HepG2 (cell line): ENCODE measurements around the gene ANO1. TPM values are rescaled to one million over a fixed set of nuclear protein-coding genes. Genes with fewer than 3 reads are reported as not detected.

Experiments
- ATAC-seq: fragments of 200-7000 bp; cut with Tn5 transposase; 3 replicates; pipeline ENCODE4 v1.9.1; 2020; ENCODE audit warnings: mild to moderate bottlenecking, moderate library complexity
- BruUV-seq: library from RNA; stranded (reverse); fragments of 400-500 nt; replicated peaks from 2 replicates; lab custom pipeline; 2021; lab: Mats Ljungman, UMichigan
- CTCF ChIA-PET: fragments of 300-600 bp; formaldehyde crosslinking; extraction: SDS; loops from one replicate; lab custom pipeline; 2021; ENCODE audit warnings: low total read pairs, inconsistent platforms, low intra/inter-chr PET ratio; lab: Yijun Ruan, JAX
- POLR2A ChIA-PET: fragments of 350-600 bp; sonication (Branson Sonifier 250); formaldehyde crosslinking; loops from one replicate; lab custom pipeline; 2020; ENCODE audit warnings: antibody characterized with exemption, inconsistent platforms; lab: Yijun Ruan, JAX
- DNase-seq: peaks from one replicate; pipeline ENCODE4 v3.0.0-alpha.2; 2015; ENCODE audit warnings: low spot score
- FAIRE-seq: peaks from 3 replicates; lab custom pipeline; 2011; peaks lifted over from hg19 to GRCh38; lab: Jason Lieb, UNC
- H2AFZ ChIP-seq: one replicate; pipeline ENCODE4 v1.6.1; 2011; ENCODE audit warnings: low read length, inconsistent platforms
- H3K27ac ChIP-seq: fragments of 300-600 bp; 3 replicates; pipeline ENCODE4 v1.8.0; 2011; ENCODE audit warnings: mixed run types, mild to moderate bottlenecking, mixed read lengths, low read length, inconsistent platforms; ENCODE audit not compliant: insufficient read depth; ENCODE audit errors: extremely low read length
- H3K27me3 ChIP-seq, 2 experiments: fragments of 200-600 bp in 1 of 2; 2 replicates in 1 of 2; 3 replicates in 1 of 2; pipeline versions ENCODE4 v1.6.0 to v1.8.0; 2011; ENCODE audit warnings: low read length in 2 of 2, mild to moderate bottlenecking in 2 of 2, moderate library complexity in 2 of 2, inconsistent platforms in 1 of 2; ENCODE audit not compliant: insufficient read depth in 2 of 2, control insufficient read depth in 1 of 2
- H3K36me3 ChIP-seq, 2 experiments: fragments of 200-600 bp in 1 of 2; replicated peaks in 1 of 2; 2 replicates in 1 of 2; 3 replicates in 1 of 2; pipeline versions ENCODE4 v1.5.1 to v1.8.0; 2011; ENCODE audit warnings: low read length in 2 of 2, inconsistent platforms in 1 of 2; ENCODE audit not compliant: insufficient read depth in 2 of 2, control insufficient read depth in 1 of 2
- H3K4me1 ChIP-seq: 2 replicates; pipeline ENCODE4 v1.5.1; 2012; ENCODE audit warnings: low read length, inconsistent platforms; ENCODE audit not compliant: insufficient read depth
- H3K4me2 ChIP-seq: 2 replicates; pipeline ENCODE4 v1.6.0; 2011; ENCODE audit warnings: low read depth, low read length, inconsistent platforms
- H3K4me3 ChIP-seq, 3 experiments: fragments of 200-600 bp in 1 of 3; sonication (generic), shearing (Covaris generic) in 1 of 3; replicated peaks in 1 of 3; 2 replicates each; pipeline ENCODE4 v1.5.1; 2011 to 2016; ENCODE audit warnings: low read length in 3 of 3, inconsistent platforms in 2 of 3, low read depth in 2 of 3, mild to moderate bottlenecking in 2 of 3, control low read depth in 1 of 3, mixed read lengths in 1 of 3; ENCODE audit not compliant: insufficient read depth in 1 of 3
- H3K79me2 ChIP-seq: one replicate; pipeline ENCODE4 v1.6.1; 2011; ENCODE audit warnings: low read length, inconsistent platforms; ENCODE audit not compliant: insufficient read depth
- H3K9ac ChIP-seq: 2 replicates; pipeline ENCODE4 v1.6.0; 2011; ENCODE audit warnings: mild to moderate bottlenecking, low read depth, low read length, inconsistent platforms; ENCODE audit not compliant: insufficient read depth
- H3K9me3 ChIP-seq: 2 replicates; pipeline ENCODE4 v1.5.1; 2012; ENCODE audit warnings: mild to moderate bottlenecking, low read length
- H4K20me1 ChIP-seq: 2 replicates; pipeline ENCODE4 v1.6.0; 2011; ENCODE audit warnings: inconsistent platforms, mild to moderate bottlenecking, low read length, moderate library complexity; ENCODE audit not compliant: insufficient read depth
- ATF7 ChIP-seq, 2 experiments: fragments of 450-650 bp in 1 of 2; sonication (generic) in 1 of 2; formaldehyde crosslinking in 1 of 2; IDR thresholded peaks; 2 replicates each; pipeline versions ENCODE4 v1.4.0 to v1.6.1; 2016 to 2020; ENCODE audit warnings: antibody characterized with exemption in 1 of 2, mild to moderate bottlenecking in 1 of 2, missing genetic modification reagents in 1 of 2
- FOXK1 ChIP-seq: sonication (generic); formaldehyde crosslinking; IDR thresholded peaks from 2 replicates; pipeline ENCODE4 v1.4.0; 2020; ENCODE audit warnings: low read depth, missing genetic modification reagents, borderline replicate concordance
- FOXP1 ChIP-seq, 2 experiments: fragments of 450-650 bp in 1 of 2; IDR thresholded peaks; 2 replicates each; pipeline ENCODE4 v1.6.1; 2017 to 2018; ENCODE audit warnings: antibody characterized with exemption in 1 of 2
- MAF1 ChIP-seq: sonication (generic); formaldehyde crosslinking; IDR thresholded peaks from 2 replicates; pipeline ENCODE4 v1.5.0; 2020; ENCODE audit warnings: missing genetic modification reagents, borderline replicate concordance
- PLRG1 ChIP-seq: fragments of 450-650 bp; conservative IDR thresholded peaks from 2 replicates; pipeline ENCODE4 v1.6.1; 2016
- SKI ChIP-seq: fragments of 450-650 bp; IDR thresholded peaks from one replicate; pipeline ENCODE4 v1.6.1; 2018; ENCODE audit warnings: mild to moderate bottlenecking; ENCODE audit not compliant: partially characterized antibody
- ZFY ChIP-seq: sonication (generic); formaldehyde crosslinking; IDR thresholded peaks from 2 replicates; pipeline ENCODE4 v1.4.0; 2020; ENCODE audit warnings: missing genetic modification reagents
- ZMYM3 ChIP-seq: sonication (generic); formaldehyde crosslinking; IDR thresholded peaks from 2 replicates; pipeline ENCODE4 v1.5.1; 2020; ENCODE audit warnings: mild to moderate bottlenecking, missing genetic modification reagents
- ZNF460 ChIP-seq: sonication (generic); formaldehyde crosslinking; IDR thresholded peaks from 2 replicates; pipeline ENCODE4 v1.5.1; 2020; ENCODE audit warnings: missing genetic modification reagents, mild to moderate bottlenecking, borderline replicate concordance
- ZNF619 ChIP-seq: sonication (generic); formaldehyde crosslinking; IDR thresholded peaks from 2 replicates; pipeline ENCODE4 v1.4.0; 2020; ENCODE audit warnings: mild to moderate bottlenecking, missing genetic modification reagents
- WGBS: methylation state at CpG from one replicate; pipeline ENCODE4 v1.1.6; 2017; ENCODE audit warnings: low lambda C conversion rate; 5-methylcytosine and 5-hydroxymethylcytosine counted together
- in situ Hi-C: cut with HindIII; loops from 2 replicates; pipeline ENCODE4 v1.10.0; 2017; ENCODE audit warnings: low pct_unique_long_range_greater_than_20kb; ENCODE audit not compliant: extremely low pct_ligation_motif_present
- intact Hi-C: fragments of 100-400 bp; cut with micrococcal nuclease; formaldehyde crosslinking; loops from one replicate; pipeline ENCODE4 v1.10.0; 2022; ENCODE audit not compliant: unreplicated experiment
- polyA plus RNA-seq, 8 experiments: library from polyadenylated mRNA; depleted of rRNA in 3 of 8; stranded (reverse) in 7 of 8; unstranded in 1 of 8; fragments of >200 nt; fragmentation: Illumina TruSeq in 4 of 8; extraction: Trizol in 4 of 8; gene quantifications; 2 replicates each; pipeline versions ENCODE4 v1.2.1 to v1.2.3, GENCODE V29; 2011 to 2016; ENCODE audit warnings: low read depth in 4 of 8, missing spikeins in 1 of 8, mixed read lengths in 1 of 8; ENCODE audit not compliant: insufficient read depth in 1 of 8
- total RNA-seq, 5 experiments: library from RNA; depleted of rRNA; stranded (reverse); fragments of >200 nt; fragmentation: Illumina TruSeq; extraction: Trizol; gene quantifications; 2 replicates each; pipeline ENCODE4 v1.2.3, GENCODE V29; 2016; ENCODE audit warnings: low read depth in 1 of 5

The ANO1 gene
- total and polyA plus RNA-seq, 2 of the 13 experiments (the other 11 are each of a cell fraction or from before 2014, with no cell fraction given): not detected

DNA sequence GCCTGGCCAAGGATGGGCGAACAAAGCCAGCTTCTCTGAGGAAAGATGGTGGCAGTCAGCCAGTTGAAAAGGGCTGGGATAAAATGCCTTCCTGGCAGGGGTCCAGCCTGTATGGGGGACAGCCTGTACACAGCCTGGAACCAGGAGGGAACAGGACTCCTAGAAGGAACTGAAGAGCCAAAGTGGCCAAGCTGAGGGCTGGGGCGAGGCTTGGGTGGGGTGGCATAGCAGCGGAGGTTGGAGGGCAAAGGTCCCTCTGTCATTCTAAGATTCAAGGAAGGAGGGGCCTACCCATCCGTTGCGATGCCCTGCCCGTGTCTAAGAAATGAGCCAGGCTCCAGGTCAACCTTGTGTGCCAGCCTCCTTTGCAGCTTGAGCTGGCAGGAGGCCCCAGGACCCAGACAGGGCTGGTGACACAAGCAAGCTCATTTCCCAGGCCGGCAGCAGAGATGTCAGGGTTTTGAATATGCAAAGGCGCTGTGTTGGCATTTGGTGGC is 147.6 kb downstream of the ANO1 start:
- Histone ChIP-seq H3K9ac (no peak overlapping the region), H2AFZ (no peak overlapping the region)
- no peak for TF ChIP-seq PLRG1
- TF ChIP-seq ZFY (CRISPR knock-in tag): no peak
- TF ChIP-seq ZMYM3: no peak
- TF ChIP-seq FOXK1 (CRISPR knock-in tag): no peak
- no peak for TF ChIP-seq ATF7 (IDR thresholded peaks at IDR 0.05)
- no peak for TF ChIP-seq ATF7 (CRISPR knock-in tag; IDR thresholded peaks at IDR 0.05)
- no peak for TF ChIP-seq MAF1 (CRISPR knock-in tag)
- no peak for TF ChIP-seq ZNF460 (CRISPR knock-in tag)
- no peak for TF ChIP-seq FOXP1 (IDR thresholded peaks at IDR 0.05)
- TF ChIP-seq FOXP1 (CRISPR knock-in tag; IDR thresholded peaks at IDR 0.05): no peak
- TF ChIP-seq ZNF619 (CRISPR knock-in tag): no peak
- TF ChIP-seq SKI: no peak
- TF ChIP-seq, all 625 proteins: peak for 0
- intact Hi-C loops (no loop called here), in situ Hi-C loops (no loop called here)
- Histone ChIP-seq H3K4me2 (no peak overlapping the region), H3K9me3 (no peaks in the 10 kb centered on the region), H3K4me1 (peaks cover 21% of the 10 kb centered on the region; the same call in 1 of the 2 replicates), H3K4me3 (no peak overlapping the region), H3K79me2 (no peaks in the 10 kb centered on the region), H3K27me3 (peaks cover 3 to 17% of the 10 kb centered on the region in 2 experiments), H3K36me3 (no peaks in the 10 kb centered on the region), H3K27ac (no peak overlapping the region), H4K20me1 (no peaks in the 10 kb centered on the region)
- ChIA-PET POLR2A (no interaction called here), CTCF (no interaction called here)
- WGBS: 25% methylated on average over 5 of the region's 8 CpGs
- ATAC-seq (peak; percentile 20; the same call in 1 of the 3 replicates), DNase-seq (no peak), FAIRE-seq (no peak)
- no TSS peak for BruUV-seq
